HEK293 (cell line): ENCODE results near the gene ACSBG1.

Source experiments
- CTCF ChIA-PET: fragments of 350-600 bp; formaldehyde crosslinking; extraction: SDS; loops from one replicate; lab custom pipeline; 2021; ENCODE audit warnings: antibody characterized with exemption; lab: Yijun Ruan, JAX
- POLR2A ChIA-PET: fragments of 300-600 bp; formaldehyde crosslinking; extraction: SDS; loops from one replicate; lab custom pipeline; 2020; ENCODE audit warnings: antibody characterized with exemption, inconsistent platforms; lab: Yijun Ruan, JAX
- H3K27ac ChIP-seq: fragments of 200-500 bp; sonication (Bioruptor generic); 2 replicates; pipeline ENCODE4 v1.5.1; 2014; ENCODE audit warnings: low read depth, low read length, control low read depth, inconsistent platforms; ENCODE audit errors: extremely low read depth
- H3K36me3 ChIP-seq, 2 experiments: fragments of 200-500 bp in 1 of 2; sonication (Bioruptor generic) in 1 of 2; 1 replicate in 1 of 2; 2 replicates in 1 of 2; pipeline ENCODE4 v1.5.1; 2014 to 2017; ENCODE audit warnings: inconsistent platforms in 2 of 2, low read length in 2 of 2; ENCODE audit not compliant: control insufficient read depth in 2 of 2, insufficient read depth in 1 of 2
- H3K4me1 ChIP-seq: fragments of 200-500 bp; sonication (Bioruptor generic); 2 replicates; pipeline ENCODE4 v1.5.1; 2014; ENCODE audit warnings: mild to moderate bottlenecking, low read length, inconsistent platforms; ENCODE audit not compliant: control insufficient read depth, insufficient read depth
- H3K4me3 ChIP-seq: 2 replicates; pipeline ENCODE4 v1.5.1; 2011; ENCODE audit warnings: low read depth, mild to moderate bottlenecking, control low read depth, low read length, moderate library complexity
- H3K9me3 ChIP-seq: fragments of 200-500 bp; sonication (Bioruptor generic); 2 replicates; pipeline ENCODE4 v1.5.1; 2014; ENCODE audit warnings: low read depth, low read length, inconsistent platforms; ENCODE audit not compliant: control insufficient read depth, insufficient read depth
- HOXA7 ChIP-seq: sonication (generic); formaldehyde crosslinking; IDR thresholded peaks from 2 replicates; pipeline ENCODE4 v1.8.1; 2022; ENCODE audit warnings: missing genetic modification reagents, borderline replicate concordance
- IKZF3 ChIP-seq: fragments of 450-650 bp; IDR thresholded peaks from 2 replicates; pipeline ENCODE4 v1.5.0; 2018; ENCODE audit warnings: missing biosample characterization, mild to moderate bottlenecking, missing genetic modification characterization, moderate library complexity
- ZFHX2 ChIP-seq: fragments of 450-650 bp; formaldehyde crosslinking; conservative IDR thresholded peaks from 2 replicates; pipeline ENCODE4 v1.5.1; 2016; ENCODE audit warnings: missing biosample characterization, missing genetic modification characterization
- ZNF223 ChIP-seq: fragments of 450-650 bp; formaldehyde crosslinking; IDR thresholded peaks from 2 replicates; pipeline ENCODE4 v1.5.1; 2016; ENCODE audit warnings: missing biosample characterization, missing genetic modification characterization
- ZNF23 ChIP-seq: fragments of 450-650 bp; formaldehyde crosslinking; IDR thresholded peaks from 2 replicates; pipeline ENCODE4 v1.5.1; 2016; ENCODE audit warnings: missing biosample characterization, missing genetic modification characterization, borderline replicate concordance
- ZNF391 ChIP-seq: fragments of 450-650 bp; formaldehyde crosslinking; IDR thresholded peaks from 2 replicates; pipeline ENCODE4 v1.5.1; 2016; ENCODE audit warnings: low read depth, missing biosample characterization, missing genetic modification characterization, borderline replicate concordance
- ZNF510 ChIP-seq: fragments of 450-650 bp; formaldehyde crosslinking; IDR thresholded peaks from 2 replicates; pipeline ENCODE4 v1.5.1; 2018; ENCODE audit warnings: mild to moderate bottlenecking, missing genetic modification characterization, missing biosample characterization; ENCODE audit not compliant: insufficient replicate concordance
- ZNF792 ChIP-seq: fragments of 450-650 bp; formaldehyde crosslinking; IDR thresholded peaks from 2 replicates; pipeline ENCODE4 v1.5.1; 2016; ENCODE audit warnings: missing biosample characterization, missing genetic modification characterization
- ZNF830 ChIP-seq: fragments of 450-650 bp; IDR thresholded peaks from 2 replicates; pipeline ENCODE4 v1.5.0; 2018; ENCODE audit warnings: missing biosample characterization, missing genetic modification characterization, low read depth, mild to moderate bottlenecking, moderate library complexity
- ZXDB ChIP-seq: fragments of 450-650 bp; formaldehyde crosslinking; IDR thresholded peaks from 2 replicates; pipeline ENCODE4 v1.5.1; 2016; ENCODE audit warnings: missing biosample characterization, missing genetic modification characterization
- TF ChIP-seq, protein P1 (sequence below): fragments of 450-650 bp; formaldehyde crosslinking; IDR thresholded peaks from 2 replicates; pipeline ENCODE4 v1.5.1; 2016; ENCODE audit warnings: missing biosample characterization, missing genetic modification characterization
- TF ChIP-seq, protein P2 (sequence below): fragments of 450-650 bp; formaldehyde crosslinking; IDR thresholded peaks from 2 replicates; pipeline ENCODE4 v1.5.1; 2017; ENCODE audit warnings: missing biosample characterization, missing genetic modification characterization
- TF ChIP-seq, protein P3 (sequence below): fragments of 450-650 bp; formaldehyde crosslinking; IDR thresholded peaks from 2 replicates; pipeline ENCODE4 v1.5.1; 2016; ENCODE audit warnings: missing biosample characterization, missing genetic modification characterization
- TF ChIP-seq, protein P4 (sequence below): fragments of 450-650 bp; formaldehyde crosslinking; IDR thresholded peaks from 2 replicates; pipeline ENCODE4 v1.5.1; 2016; ENCODE audit warnings: missing biosample characterization, missing genetic modification characterization
- TF ChIP-seq, protein P5 (sequence below): fragments of 450-650 bp; formaldehyde crosslinking; IDR thresholded peaks from 2 replicates; pipeline ENCODE4 v1.5.1; 2016; ENCODE audit warnings: missing biosample characterization, missing genetic modification characterization
- TF ChIP-seq, protein P6 (sequence below): fragments of 450-650 bp; formaldehyde crosslinking; IDR thresholded peaks from 2 replicates; pipeline ENCODE4 v1.5.1; 2017; ENCODE audit warnings: missing biosample characterization, missing genetic modification characterization
- TF ChIP-seq, protein P7 (sequence below): fragments of 450-650 bp; formaldehyde crosslinking; IDR thresholded peaks from 2 replicates; pipeline ENCODE4 v1.5.1; 2016; ENCODE audit warnings: missing biosample characterization, missing genetic modification characterization, low read depth

Gene ACSBG1

DNA sequence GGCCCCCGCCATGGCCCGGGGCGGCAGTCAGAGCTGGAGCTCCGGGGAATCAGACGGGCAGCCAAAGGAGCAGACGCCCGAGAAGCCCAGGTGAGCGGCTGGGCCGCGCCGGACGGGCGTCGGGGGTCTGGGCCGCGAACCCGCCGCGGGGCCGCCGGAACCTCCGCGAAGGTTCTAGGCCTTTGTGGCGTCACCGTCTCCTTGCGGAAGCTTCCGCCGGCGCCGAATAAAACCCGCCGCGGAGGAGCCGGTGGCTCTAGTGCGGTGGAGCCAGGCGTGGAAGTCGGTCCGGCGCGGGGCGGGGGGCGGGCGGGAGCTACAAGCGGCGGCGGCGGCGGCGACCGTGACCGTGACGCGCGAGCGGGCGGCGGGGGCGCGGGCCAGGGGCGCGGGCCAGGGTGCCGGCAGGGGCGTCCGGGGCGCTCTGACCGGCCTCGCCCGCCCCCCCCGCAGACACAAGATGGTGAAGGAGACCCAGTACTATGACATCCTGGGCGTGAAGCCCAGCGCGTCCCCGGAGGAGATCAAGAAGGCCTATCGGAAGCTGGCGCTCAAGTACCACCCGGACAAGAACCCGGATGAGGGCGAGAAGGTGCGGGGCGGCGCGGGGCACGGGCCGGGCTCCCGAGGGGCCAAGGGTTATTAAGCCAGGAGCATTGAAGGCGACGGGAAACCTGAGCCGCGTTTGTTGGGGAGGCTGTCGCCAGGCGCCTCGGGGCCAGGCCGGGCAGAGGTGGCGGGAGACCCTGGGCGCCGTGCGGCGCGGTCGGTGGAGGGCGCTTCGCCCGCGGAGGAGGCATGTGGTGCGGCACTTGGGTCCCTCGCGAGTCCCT is 30.2 kb upstream of the ACSBG1 start, which contains the start of gene DNAJA4:
DNAJA4 (plus strand) TSS at position 259 of the 833 bp plus-strand sequence; CDS start at position 461, 202 bp downstream.
- ChIA-PET CTCF (no interaction called here), POLR2A (no interaction called here)
- no peak within 1 kb of the TSS for H3K27ac ChIP-seq
- no peaks in the 10 kb centered on the region for H3K4me1 ChIP-seq
- no peaks in the 10 kb centered on the region for H3K9me3 ChIP-seq
- TF ChIP-seq ZNF391 = no peak
- TF ChIP-seq ZNF223 (tag by site-specific recombination) = no peak
- no peak for TF ChIP-seq ZNF792 (tag by site-specific recombination)
- TF ChIP-seq, protein P1, sequence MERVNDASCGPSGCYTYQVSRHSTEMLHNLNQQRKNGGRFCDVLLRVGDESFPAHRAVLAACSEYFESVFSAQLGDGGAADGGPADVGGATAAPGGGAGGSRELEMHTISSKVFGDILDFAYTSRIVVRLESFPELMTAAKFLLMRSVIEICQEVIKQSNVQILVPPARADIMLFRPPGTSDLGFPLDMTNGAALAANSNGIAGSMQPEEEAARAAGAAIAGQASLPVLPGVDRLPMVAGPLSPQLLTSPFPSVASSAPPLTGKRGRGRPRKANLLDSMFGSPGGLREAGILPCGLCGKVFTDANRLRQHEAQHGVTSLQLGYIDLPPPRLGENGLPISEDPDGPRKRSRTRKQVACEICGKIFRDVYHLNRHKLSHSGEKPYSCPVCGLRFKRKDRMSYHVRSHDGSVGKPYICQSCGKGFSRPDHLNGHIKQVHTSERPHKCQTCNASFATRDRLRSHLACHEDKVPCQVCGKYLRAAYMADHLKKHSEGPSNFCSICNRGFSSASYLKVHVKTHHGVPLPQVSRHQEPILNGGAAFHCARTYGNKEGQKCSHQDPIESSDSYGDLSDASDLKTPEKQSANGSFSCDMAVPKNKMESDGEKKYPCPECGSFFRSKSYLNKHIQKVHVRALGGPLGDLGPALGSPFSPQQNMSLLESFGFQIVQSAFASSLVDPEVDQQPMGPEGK (tag by site-specific recombination) = no peak
- no peak for TF ChIP-seq HOXA7 (CRISPR knock-in tag)
- TF ChIP-seq, protein P2, sequence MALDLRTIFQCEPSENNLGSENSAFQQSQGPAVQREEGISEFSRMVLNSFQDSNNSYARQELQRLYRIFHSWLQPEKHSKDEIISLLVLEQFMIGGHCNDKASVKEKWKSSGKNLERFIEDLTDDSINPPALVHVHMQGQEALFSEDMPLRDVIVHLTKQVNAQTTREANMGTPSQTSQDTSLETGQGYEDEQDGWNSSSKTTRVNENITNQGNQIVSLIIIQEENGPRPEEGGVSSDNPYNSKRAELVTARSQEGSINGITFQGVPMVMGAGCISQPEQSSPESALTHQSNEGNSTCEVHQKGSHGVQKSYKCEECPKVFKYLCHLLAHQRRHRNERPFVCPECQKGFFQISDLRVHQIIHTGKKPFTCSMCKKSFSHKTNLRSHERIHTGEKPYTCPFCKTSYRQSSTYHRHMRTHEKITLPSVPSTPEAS (tag by site-specific recombination) = no peak
- TF ChIP-seq, protein P3, sequence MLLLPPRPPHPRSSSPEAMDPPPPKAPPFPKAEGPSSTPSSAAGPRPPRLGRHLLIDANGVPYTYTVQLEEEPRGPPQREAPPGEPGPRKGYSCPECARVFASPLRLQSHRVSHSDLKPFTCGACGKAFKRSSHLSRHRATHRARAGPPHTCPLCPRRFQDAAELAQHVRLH (tag by site-specific recombination) = no peak
- no peak for TF ChIP-seq ZNF830 (tag by site-specific recombination)
- TF ChIP-seq, protein P4, sequence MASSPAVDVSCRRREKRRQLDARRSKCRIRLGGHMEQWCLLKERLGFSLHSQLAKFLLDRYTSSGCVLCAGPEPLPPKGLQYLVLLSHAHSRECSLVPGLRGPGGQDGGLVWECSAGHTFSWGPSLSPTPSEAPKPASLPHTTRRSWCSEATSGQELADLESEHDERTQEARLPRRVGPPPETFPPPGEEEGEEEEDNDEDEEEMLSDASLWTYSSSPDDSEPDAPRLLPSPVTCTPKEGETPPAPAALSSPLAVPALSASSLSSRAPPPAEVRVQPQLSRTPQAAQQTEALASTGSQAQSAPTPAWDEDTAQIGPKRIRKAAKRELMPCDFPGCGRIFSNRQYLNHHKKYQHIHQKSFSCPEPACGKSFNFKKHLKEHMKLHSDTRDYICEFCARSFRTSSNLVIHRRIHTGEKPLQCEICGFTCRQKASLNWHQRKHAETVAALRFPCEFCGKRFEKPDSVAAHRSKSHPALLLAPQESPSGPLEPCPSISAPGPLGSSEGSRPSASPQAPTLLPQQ (tag by site-specific recombination) = no peak
- no peak for TF ChIP-seq ZNF23
- TF ChIP-seq ZFHX2 (tag by site-specific recombination) = no peak
- TF ChIP-seq, protein P5, sequence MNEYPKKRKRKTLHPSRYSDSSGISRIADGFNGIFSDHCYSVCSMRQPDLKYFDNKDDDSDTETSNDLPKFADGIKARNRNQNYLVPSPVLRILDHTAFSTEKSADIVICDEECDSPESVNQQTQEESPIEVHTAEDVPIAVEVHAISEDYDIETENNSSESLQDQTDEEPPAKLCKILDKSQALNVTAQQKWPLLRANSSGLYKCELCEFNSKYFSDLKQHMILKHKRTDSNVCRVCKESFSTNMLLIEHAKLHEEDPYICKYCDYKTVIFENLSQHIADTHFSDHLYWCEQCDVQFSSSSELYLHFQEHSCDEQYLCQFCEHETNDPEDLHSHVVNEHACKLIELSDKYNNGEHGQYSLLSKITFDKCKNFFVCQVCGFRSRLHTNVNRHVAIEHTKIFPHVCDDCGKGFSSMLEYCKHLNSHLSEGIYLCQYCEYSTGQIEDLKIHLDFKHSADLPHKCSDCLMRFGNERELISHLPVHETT = no peak
- TF ChIP-seq ZNF510 (tag by site-specific recombination) = no peak
- no peak for TF ChIP-seq ZXDB (tag by site-specific recombination)
- TF ChIP-seq, protein P6, sequence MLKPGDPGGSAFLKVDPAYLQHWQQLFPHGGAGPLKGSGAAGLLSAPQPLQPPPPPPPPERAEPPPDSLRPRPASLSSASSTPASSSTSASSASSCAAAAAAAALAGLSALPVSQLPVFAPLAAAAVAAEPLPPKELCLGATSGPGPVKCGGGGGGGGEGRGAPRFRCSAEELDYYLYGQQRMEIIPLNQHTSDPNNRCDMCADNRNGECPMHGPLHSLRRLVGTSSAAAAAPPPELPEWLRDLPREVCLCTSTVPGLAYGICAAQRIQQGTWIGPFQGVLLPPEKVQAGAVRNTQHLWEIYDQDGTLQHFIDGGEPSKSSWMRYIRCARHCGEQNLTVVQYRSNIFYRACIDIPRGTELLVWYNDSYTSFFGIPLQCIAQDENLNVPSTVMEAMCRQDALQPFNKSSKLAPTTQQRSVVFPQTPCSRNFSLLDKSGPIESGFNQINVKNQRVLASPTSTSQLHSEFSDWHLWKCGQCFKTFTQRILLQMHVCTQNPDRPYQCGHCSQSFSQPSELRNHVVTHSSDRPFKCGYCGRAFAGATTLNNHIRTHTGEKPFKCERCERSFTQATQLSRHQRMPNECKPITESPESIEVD (tag by site-specific recombination) = no peak
- no peak for TF ChIP-seq IKZF3 (tag by site-specific recombination)
- TF ChIP-seq, protein P7, sequence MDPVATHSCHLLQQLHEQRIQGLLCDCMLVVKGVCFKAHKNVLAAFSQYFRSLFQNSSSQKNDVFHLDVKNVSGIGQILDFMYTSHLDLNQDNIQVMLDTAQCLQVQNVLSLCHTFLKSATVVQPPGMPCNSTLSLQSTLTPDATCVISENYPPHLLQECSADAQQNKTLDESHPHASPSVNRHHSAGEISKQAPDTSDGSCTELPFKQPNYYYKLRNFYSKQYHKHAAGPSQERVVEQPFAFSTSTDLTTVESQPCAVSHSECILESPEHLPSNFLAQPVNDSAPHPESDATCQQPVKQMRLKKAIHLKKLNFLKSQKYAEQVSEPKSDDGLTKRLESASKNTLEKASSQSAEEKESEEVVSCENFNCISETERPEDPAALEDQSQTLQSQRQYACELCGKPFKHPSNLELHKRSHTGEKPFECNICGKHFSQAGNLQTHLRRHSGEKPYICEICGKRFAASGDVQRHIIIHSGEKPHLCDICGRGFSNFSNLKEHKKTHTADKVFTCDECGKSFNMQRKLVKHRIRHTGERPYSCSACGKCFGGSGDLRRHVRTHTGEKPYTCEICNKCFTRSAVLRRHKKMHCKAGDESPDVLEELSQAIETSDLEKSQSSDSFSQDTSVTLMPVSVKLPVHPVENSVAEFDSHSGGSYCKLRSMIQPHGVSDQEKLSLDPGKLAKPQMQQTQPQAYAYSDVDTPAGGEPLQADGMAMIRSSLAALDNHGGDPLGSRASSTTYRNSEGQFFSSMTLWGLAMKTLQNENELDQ (tag by site-specific recombination) = no peak
- TF ChIP-seq, all 188 proteins: peak for 0
- Histone ChIP-seq H3K36me3 (no peaks in the 10 kb centered on the region), H3K4me3 (no peak within 1 kb of the TSS)
